ENCODE results near the gene SIPA1L3.

Gene SIPA1L3

GRCh38 chr19:37907735-37908455 lies 887 bp downstream of the SIPA1L3 start:
- ATAC-seq = no peak

GRCh38 chr19:37909661-37910199 lies 2.7 kb downstream of the SIPA1L3 start:
- no peak for TF ChIP-seq ZC3H10 (CRISPR knock-in tag; IDR thresholded peaks at IDR 0.05)
- TF ChIP-seq SNAI2 (CRISPR knock-in tag; IDR thresholded peaks at IDR 0.05) = no peak
- no peak for TF ChIP-seq GLIS3 (CRISPR knock-in tag; IDR thresholded peaks at IDR 0.05)
- TF ChIP-seq PPARA (CRISPR knock-in tag; IDR thresholded peaks at IDR 0.05; ENCODE audit: borderline replicate concordance) = no peak
- TF ChIP-seq ZNF70 (CRISPR knock-in tag; IDR thresholded peaks at IDR 0.05) = no peak
- TF ChIP-seq TSHZ2 (CRISPR knock-in tag; IDR thresholded peaks at IDR 0.05) = no peak
- no peak for TF ChIP-seq ZNF8 (CRISPR knock-in tag; IDR thresholded peaks at IDR 0.05)
- TF ChIP-seq TOX (CRISPR knock-in tag; IDR thresholded peaks at IDR 0.05; ENCODE audit: borderline replicate concordance) = no peak
- TF ChIP-seq BACH2 (CRISPR knock-in tag; IDR thresholded peaks at IDR 0.05; ENCODE audit: borderline replicate concordance) = no peak
- TF ChIP-seq ZFP3 (CRISPR knock-in tag; IDR thresholded peaks at IDR 0.05) = no peak
- no peak for TF ChIP-seq ARNTL (CRISPR knock-in tag; IDR thresholded peaks at IDR 0.05; ENCODE audit: borderline replicate concordance, low read depth)
- TF ChIP-seq CSDC2 (CRISPR knock-in tag; IDR thresholded peaks at IDR 0.05) = no peak
- no peak for TF ChIP-seq RARB (CRISPR knock-in tag; IDR thresholded peaks at IDR 0.05)
- TF ChIP-seq ZFP30 (CRISPR knock-in tag; IDR thresholded peaks at IDR 0.05) = no peak
- no peak for ATAC-seq

More at GRCh38 chr19:37907735-37908455, 887 bp downstream of the SIPA1L3 start:
- TF ChIP-seq CREB5 (CRISPR knock-in tag; IDR thresholded peaks at IDR 0.05; ENCODE audit: low read depth) (no peak), ZFP3 (CRISPR knock-in tag; IDR thresholded peaks at IDR 0.05) (no peak), BACH2 (CRISPR knock-in tag; IDR thresholded peaks at IDR 0.05; ENCODE audit: borderline replicate concordance) (no peak), ZC3H10 (CRISPR knock-in tag; IDR thresholded peaks at IDR 0.05) (no peak), POU6F1 (CRISPR knock-in tag; IDR thresholded peaks at IDR 0.05; ENCODE audit: borderline replicate concordance, low read depth) (no peak), RARB (CRISPR knock-in tag; IDR thresholded peaks at IDR 0.05) (no peak), ZFP30 (CRISPR knock-in tag; IDR thresholded peaks at IDR 0.05) (no peak)

GRCh38 chr19:37914908-37915307 lies 7.9 kb downstream of the SIPA1L3 start:
- ATAC-seq = no peak
- no peak for TF ChIP-seq ZNF70 (CRISPR knock-in tag; IDR thresholded peaks at IDR 0.05)
- TF ChIP-seq, protein P1, sequence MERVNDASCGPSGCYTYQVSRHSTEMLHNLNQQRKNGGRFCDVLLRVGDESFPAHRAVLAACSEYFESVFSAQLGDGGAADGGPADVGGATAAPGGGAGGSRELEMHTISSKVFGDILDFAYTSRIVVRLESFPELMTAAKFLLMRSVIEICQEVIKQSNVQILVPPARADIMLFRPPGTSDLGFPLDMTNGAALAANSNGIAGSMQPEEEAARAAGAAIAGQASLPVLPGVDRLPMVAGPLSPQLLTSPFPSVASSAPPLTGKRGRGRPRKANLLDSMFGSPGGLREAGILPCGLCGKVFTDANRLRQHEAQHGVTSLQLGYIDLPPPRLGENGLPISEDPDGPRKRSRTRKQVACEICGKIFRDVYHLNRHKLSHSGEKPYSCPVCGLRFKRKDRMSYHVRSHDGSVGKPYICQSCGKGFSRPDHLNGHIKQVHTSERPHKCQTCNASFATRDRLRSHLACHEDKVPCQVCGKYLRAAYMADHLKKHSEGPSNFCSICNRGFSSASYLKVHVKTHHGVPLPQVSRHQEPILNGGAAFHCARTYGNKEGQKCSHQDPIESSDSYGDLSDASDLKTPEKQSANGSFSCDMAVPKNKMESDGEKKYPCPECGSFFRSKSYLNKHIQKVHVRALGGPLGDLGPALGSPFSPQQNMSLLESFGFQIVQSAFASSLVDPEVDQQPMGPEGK (CRISPR knock-in tag; IDR thresholded peaks at IDR 0.05; ENCODE audit: borderline replicate concordance) = no peak
- no peak for TF ChIP-seq CSRNP3 (CRISPR knock-in tag; IDR thresholded peaks at IDR 0.05)
- TF ChIP-seq CSDC2 (CRISPR knock-in tag; IDR thresholded peaks at IDR 0.05) = no peak
- no peak for TF ChIP-seq TCF4 (CRISPR knock-in tag; IDR thresholded peaks at IDR 0.05; ENCODE audit: borderline replicate concordance)
- no peak for TF ChIP-seq OSR1 (CRISPR knock-in tag; IDR thresholded peaks at IDR 0.05)
- TF ChIP-seq BACH2 (CRISPR knock-in tag; IDR thresholded peaks at IDR 0.05; ENCODE audit: borderline replicate concordance) = no peak
- no peak for TF ChIP-seq POU6F1 (CRISPR knock-in tag; IDR thresholded peaks at IDR 0.05; ENCODE audit: borderline replicate concordance, low read depth)
- TF ChIP-seq ZFP30 (CRISPR knock-in tag; IDR thresholded peaks at IDR 0.05) = no peak
- TF ChIP-seq ZFP3 (CRISPR knock-in tag; IDR thresholded peaks at IDR 0.05) = no peak
- no peak for TF ChIP-seq PPARA (CRISPR knock-in tag; IDR thresholded peaks at IDR 0.05; ENCODE audit: borderline replicate concordance)
- TF ChIP-seq SNAI2 (CRISPR knock-in tag; IDR thresholded peaks at IDR 0.05) = no peak
- no peak for TF ChIP-seq TOX (CRISPR knock-in tag; IDR thresholded peaks at IDR 0.05; ENCODE audit: borderline replicate concordance)
- TF ChIP-seq TSHZ2 (CRISPR knock-in tag; IDR thresholded peaks at IDR 0.05) = no peak
- no peak for TF ChIP-seq GLIS3 (CRISPR knock-in tag; IDR thresholded peaks at IDR 0.05)
- no peak for TF ChIP-seq ARNTL (CRISPR knock-in tag; IDR thresholded peaks at IDR 0.05; ENCODE audit: borderline replicate concordance, low read depth)
- TF ChIP-seq ZC3H10 (CRISPR knock-in tag; IDR thresholded peaks at IDR 0.05) = no peak
- TF ChIP-seq ESRRG (CRISPR knock-in tag; IDR thresholded peaks at IDR 0.05) = no peak
